KMS-11 (cell line): ENCODE results near the gene IFNLR1.

ENCODE experiments used
- H2AFZ ChIP-seq: fragments of 200-600 bp; sonication (generic); 2 replicates; pipeline ENCODE4 v1.6.1; 2016; ENCODE audit warnings: antibody characterized with exemption, mixed run types, low read depth
- H3K27ac ChIP-seq: fragments of 200-600 bp; sonication (generic); 2 replicates; pipeline ENCODE4 v1.6.1; 2016; ENCODE audit warnings: mild to moderate bottlenecking, mixed run types
- H3K27me3 ChIP-seq: fragments of 200-600 bp; sonication (generic); 2 replicates; pipeline ENCODE4 v1.6.1; 2017; ENCODE audit warnings: mild to moderate bottlenecking, low read depth, mixed run types, moderate library complexity; ENCODE audit not compliant: insufficient read depth
- H3K36me3 ChIP-seq: fragments of 200-600 bp; sonication (generic); 2 replicates; pipeline ENCODE4 v1.6.1; 2017; ENCODE audit warnings: mild to moderate bottlenecking, mixed run types; ENCODE audit not compliant: insufficient read depth
- H3K4me1 ChIP-seq: fragments of 200-600 bp; sonication (generic); 2 replicates; pipeline ENCODE4 v1.6.1; 2016; ENCODE audit warnings: mild to moderate bottlenecking, low read depth, mixed run types; ENCODE audit not compliant: poor library complexity, severe bottlenecking
- H3K4me2 ChIP-seq: fragments of 200-600 bp; sonication (generic); 2 replicates; pipeline ENCODE4 v1.7.0; 2016; ENCODE audit warnings: mild to moderate bottlenecking, mixed run types
- H3K4me3 ChIP-seq: fragments of 200-600 bp; sonication (generic); IDR thresholded peaks from 2 replicates; pipeline ENCODE4 v1.6.1; 2017; ENCODE audit warnings: low read depth, low read length, mixed read lengths; ENCODE audit not compliant: insufficient read depth
- H3K79me2 ChIP-seq: fragments of 200-600 bp; sonication (generic); 2 replicates; pipeline ENCODE4 v1.6.1; 2016; ENCODE audit warnings: low read depth, mixed run types; ENCODE audit not compliant: insufficient read depth
- H3K9ac ChIP-seq: fragments of 200-600 bp; sonication (generic); 2 replicates; pipeline ENCODE4 v1.6.1; 2016; ENCODE audit warnings: mild to moderate bottlenecking, mixed run types
- H4K20me1 ChIP-seq: fragments of 200-600 bp; sonication (generic); 2 replicates; pipeline ENCODE4 v1.6.1; 2016; ENCODE audit warnings: mild to moderate bottlenecking, mixed run types; ENCODE audit not compliant: insufficient read depth
- CTCF ChIP-seq: fragments of 200-600 bp; sonication (generic); conservative IDR thresholded peaks from 2 replicates; pipeline ENCODE4 v1.6.1; 2017; ENCODE audit warnings: low read depth, mild to moderate bottlenecking, antibody characterized with exemption, low read length, moderate library complexity, mixed read lengths

The IFNLR1 gene

GRCh38 chr1:24117722-24118409 lies 69.2 kb downstream of the IFNLR1 start:
- Histone ChIP-seq H3K36me3 (no peaks in the 10 kb centered on the region), H2AFZ (no peak overlapping the region), H3K4me1 (no peaks in the 10 kb centered on the region), H3K9ac (no peak overlapping the region), H3K27me3 (no peaks in the 10 kb centered on the region), H3K27ac (no peak overlapping the region), H3K4me2 (no peak overlapping the region), H3K4me3 (no peak overlapping the region), H4K20me1 (no peaks in the 10 kb centered on the region), H3K79me2 (no peaks in the 10 kb centered on the region)
- no peak for TF ChIP-seq CTCF

GRCh38 chr1:24117132-24117531 lies 70.0 kb downstream of the IFNLR1 start:
- no peaks in the 10 kb centered on the region for H3K36me3 ChIP-seq
- H3K27me3 ChIP-seq: no peaks in the 10 kb centered on the region
- TF ChIP-seq CTCF: no peak
- H3K27ac ChIP-seq: no peak overlapping the region
- no peaks in the 10 kb centered on the region for H4K20me1 ChIP-seq
- no peak overlapping the region for H3K4me2 ChIP-seq
- H3K9ac ChIP-seq: no peak overlapping the region
- no peaks in the 10 kb centered on the region for H3K4me1 ChIP-seq
- H2AFZ ChIP-seq: no peak overlapping the region
- no peak overlapping the region for H3K4me3 ChIP-seq
- no peaks in the 10 kb centered on the region for H3K79me2 ChIP-seq

GRCh38 chr1:24114753-24115152 lies 72.3 kb downstream of the IFNLR1 start:
- no peak overlapping the region for H3K9ac ChIP-seq
- H3K36me3 ChIP-seq: no peaks in the 10 kb centered on the region
- no peaks in the 10 kb centered on the region for H3K79me2 ChIP-seq
- no peaks in the 10 kb centered on the region for H3K27me3 ChIP-seq
- H3K27ac ChIP-seq: no peak overlapping the region
- no peak overlapping the region for H3K4me3 ChIP-seq
- no peak overlapping the region for H3K4me2 ChIP-seq
- no peaks in the 10 kb centered on the region for H4K20me1 ChIP-seq
- no peak overlapping the region for H2AFZ ChIP-seq
- H3K4me1 ChIP-seq: no peaks in the 10 kb centered on the region
- no peak for TF ChIP-seq CTCF

GRCh38 chr1:24113641-24114033 lies 73.5 kb downstream of the IFNLR1 start:
- Histone ChIP-seq H4K20me1 (no peaks in the 10 kb centered on the region), H3K27me3 (no peaks in the 10 kb centered on the region), H3K9ac (no peak overlapping the region), H3K36me3 (no peaks in the 10 kb centered on the region), H3K79me2 (no peaks in the 10 kb centered on the region), H3K27ac (no peak overlapping the region), H3K4me3 (no peak overlapping the region), H3K4me1 (no peaks in the 10 kb centered on the region), H3K4me2 (no peak overlapping the region), H2AFZ (no peak overlapping the region)
- no peak for TF ChIP-seq CTCF
